Upper lobe of left lung (tissue), 4 donors: ENCODE measurements around the gene MATCAP1.

Experiments used
- EP300 ChIP-seq, 4 donors: sonication (generic); formaldehyde crosslinking; IDR thresholded peaks; one replicate each; pipeline ENCODE4 v1.5.1; 2017; ENCODE audit warnings: antibody characterized with exemption in 4 of 4, control low read depth in 2 of 4
- TF ChIP-seq, protein P1 (sequence below), 6 experiments: fragments of 450-650 bp in 4 of 6; fragments of 200-600 bp in 2 of 6; sonication (generic) in 2 of 6; IDR thresholded peaks; one replicate each; pipeline ENCODE4 v1.5.1; 2016 to 2019; ENCODE audit warnings: antibody characterized with exemption in 6 of 6

DNA sequence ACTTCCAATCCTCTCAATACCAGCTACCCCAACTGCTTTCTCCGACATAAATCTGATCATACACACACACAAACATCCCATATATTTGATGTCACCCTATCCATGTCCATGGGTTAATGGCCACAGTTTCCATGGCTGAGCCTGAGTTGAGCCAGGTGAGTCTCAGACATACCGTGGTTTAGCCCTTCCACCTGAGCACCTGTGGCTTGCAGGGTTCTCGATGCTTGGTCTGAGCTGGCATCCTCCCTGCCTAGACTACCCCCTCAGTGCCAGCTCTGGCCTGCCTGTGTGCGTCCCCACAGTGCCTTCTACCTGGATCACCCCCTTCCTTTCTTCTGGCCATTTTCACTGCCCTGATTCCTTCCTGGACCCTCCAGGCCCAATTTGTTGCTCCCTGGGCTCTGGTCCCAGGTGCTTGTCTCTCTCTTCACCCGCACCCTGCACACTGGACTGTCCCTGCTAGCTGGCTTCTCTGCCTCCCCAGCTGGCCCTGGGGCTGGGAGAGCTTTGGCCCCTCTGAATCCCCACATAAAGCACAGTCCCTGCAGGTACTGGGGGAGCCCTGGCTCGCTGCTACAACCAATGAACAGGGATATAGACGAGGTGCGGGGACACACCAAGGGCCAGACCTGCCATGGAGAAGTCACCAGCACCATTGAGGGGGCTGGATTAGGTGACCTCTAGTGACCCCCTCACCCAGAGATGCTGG is 22.5 kb upstream of the MATCAP1 start:
- TF ChIP-seq, protein P1, sequence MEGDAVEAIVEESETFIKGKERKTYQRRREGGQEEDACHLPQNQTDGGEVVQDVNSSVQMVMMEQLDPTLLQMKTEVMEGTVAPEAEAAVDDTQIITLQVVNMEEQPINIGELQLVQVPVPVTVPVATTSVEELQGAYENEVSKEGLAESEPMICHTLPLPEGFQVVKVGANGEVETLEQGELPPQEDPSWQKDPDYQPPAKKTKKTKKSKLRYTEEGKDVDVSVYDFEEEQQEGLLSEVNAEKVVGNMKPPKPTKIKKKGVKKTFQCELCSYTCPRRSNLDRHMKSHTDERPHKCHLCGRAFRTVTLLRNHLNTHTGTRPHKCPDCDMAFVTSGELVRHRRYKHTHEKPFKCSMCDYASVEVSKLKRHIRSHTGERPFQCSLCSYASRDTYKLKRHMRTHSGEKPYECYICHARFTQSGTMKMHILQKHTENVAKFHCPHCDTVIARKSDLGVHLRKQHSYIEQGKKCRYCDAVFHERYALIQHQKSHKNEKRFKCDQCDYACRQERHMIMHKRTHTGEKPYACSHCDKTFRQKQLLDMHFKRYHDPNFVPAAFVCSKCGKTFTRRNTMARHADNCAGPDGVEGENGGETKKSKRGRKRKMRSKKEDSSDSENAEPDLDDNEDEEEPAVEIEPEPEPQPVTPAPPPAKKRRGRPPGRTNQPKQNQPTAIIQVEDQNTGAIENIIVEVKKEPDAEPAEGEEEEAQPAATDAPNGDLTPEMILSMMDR (IDR thresholded peaks at IDR 0.05): no peak
- no peak for TF ChIP-seq EP300 (IDR thresholded peaks at IDR 0.05)
